Raji (cell line): ENCODE results near the gene SLC35F3.

Source experiments
- POLR2A ChIP-seq: IDR thresholded peaks from 2 replicates; pipeline ENCODE4 v1.6.1; 2011; ENCODE audit warnings: low read depth, low read length, control low read depth; ENCODE audit not compliant: insufficient read depth

SLC35F3 gene

DNA sequence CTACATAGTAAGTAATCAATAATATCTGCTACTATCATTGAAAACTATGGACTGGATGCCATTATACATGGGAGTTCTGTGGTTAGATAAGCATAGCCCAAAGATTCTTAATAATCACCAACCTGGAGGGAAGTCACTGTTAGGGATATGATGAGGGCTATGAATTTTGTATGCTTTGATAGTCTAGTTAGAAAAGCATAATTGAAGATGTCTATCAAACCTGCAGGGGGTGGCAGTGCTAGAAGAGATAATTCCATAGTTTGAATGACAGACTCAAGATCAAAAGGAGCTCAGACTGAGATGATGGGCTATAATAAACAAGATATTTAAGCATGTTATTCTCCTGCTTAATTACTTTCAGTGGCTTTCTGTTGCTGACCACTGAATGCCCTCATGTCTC lies 453.4 kb downstream of the SLC35F3 start:
- TF ChIP-seq POLR2A = no peak

DNA sequence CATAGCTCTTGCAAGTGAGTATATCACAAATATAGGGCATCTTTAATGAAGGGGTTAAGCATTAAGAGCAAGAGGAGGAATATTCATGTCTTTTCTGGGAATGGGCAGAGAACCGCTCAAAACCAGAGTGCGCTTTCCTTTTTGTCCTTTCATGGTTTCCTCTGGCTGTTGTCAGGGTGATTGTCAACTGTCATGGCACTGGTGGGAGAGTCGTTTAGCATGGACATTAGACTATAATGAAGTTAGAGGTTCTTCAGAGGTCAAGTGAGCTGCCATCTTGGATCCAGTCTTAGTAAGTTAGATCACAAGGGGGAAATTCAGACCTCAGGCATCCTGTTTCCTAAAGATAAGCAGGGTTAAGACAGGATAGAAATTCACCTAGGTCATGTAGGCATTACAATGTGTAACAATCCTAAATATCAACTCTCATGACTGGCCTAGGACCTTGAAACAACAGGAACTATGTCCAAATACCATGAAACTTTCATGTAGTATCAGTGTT lies 456.7 kb downstream of the SLC35F3 start:
- no peak for TF ChIP-seq POLR2A

GRCh38 chr1:234362558-234362957 lies 458.1 kb downstream of the SLC35F3 start:
- TF ChIP-seq POLR2A = no peak

DNA sequence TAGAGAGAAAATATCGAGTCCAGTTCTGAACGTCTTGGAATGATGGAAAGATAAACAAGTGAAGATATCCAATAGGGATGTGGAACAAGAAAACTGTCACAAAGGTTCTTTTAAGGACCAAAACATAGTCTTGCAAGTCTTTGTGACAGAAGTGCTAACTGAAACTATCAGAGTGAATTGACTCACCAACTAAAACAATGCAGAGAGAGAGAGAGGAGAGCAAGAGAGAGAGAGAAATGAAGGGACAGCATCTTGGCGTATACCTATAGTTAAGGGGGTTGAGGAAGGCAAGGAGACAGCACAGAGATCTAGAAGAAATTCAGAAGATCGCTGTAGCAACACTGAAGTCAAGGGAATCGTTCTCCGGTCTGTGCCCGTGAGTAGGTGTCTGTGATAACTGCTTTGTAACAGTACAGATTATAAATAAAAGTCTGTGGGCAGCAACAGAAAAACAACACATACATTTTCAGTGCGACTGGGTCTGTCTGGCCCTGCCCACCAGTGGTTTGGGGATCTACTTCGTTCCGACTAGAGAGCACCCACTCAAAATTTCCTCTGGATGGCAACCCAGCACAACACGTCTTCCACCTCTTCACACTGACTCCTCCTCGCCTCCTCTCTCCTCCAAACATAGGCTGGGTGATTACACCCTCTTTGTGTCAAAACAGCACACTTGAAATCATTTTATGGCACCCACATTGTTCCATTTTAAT lies 464.0 kb downstream of the SLC35F3 start:
- no peak for TF ChIP-seq POLR2A

DNA sequence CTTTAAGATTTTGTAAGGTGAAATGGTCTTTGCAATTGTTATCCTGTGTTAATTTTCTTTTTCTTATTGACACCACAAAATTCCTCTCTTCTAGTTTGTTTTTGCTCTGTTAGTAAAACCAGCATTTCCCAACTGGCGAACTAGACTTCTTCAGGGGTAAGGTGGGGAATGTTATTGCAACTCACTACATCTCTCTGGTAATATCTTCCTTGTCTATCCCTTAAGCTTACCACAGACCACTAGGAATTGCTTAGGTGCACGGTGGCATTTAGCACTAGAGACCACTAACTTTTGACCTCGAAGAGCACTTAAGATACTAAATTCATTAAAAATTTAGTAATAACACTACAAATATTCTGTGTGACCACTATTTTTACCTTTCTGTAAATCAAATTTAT lies 464.6 kb downstream of the SLC35F3 start:
- TF ChIP-seq POLR2A = no peak

DNA sequence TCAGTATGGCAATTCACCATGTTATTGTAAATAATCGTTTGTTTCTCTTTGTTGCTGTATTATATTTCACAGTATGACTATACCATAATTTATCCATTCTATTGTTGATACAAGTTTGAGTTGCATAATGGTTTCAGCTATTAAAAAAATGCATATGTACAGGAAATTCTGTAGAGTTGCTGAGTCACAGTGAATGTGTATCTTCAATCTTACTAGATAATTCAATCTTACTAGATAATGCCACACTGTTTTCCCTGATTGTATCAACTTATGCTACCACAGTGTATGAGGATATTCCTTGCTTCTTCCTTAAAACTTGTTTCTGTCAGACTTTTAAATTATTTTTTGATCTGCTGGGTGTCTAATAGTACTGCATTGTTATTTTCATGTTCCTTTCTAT lies 465.3 kb downstream of the SLC35F3 start:
- no peak for TF ChIP-seq POLR2A

DNA sequence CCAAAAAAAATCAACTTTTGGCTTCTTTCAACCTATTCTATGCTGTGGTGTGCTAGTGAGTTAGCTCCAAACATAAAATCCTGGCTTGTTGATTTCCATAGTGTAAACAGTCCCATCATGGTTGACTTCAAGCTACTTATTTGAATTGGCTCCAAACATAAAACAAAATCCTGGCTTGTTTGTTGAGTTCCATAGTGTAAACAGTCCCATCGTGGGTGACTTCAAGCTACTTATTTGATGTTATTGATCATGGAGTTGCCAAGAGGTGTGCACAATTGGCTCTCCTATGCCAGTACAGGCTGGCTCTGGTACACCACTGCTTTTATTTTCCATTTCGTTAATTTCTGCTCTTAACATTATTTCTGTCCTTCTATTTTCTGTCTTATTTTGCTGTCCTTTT lies 466.9 kb downstream of the SLC35F3 start:
- no peak for TF ChIP-seq POLR2A

- no peak for TF ChIP-seq POLR2A
These were observed 467.7 kb downstream of the SLC35F3 start for GRCh38 chr1:234372011-234372757.

GRCh38 chr1:234373064-234373958 lies 468.8 kb downstream of the SLC35F3 start, which contains the start of gene COA6:
COA6 (plus strand) TSS chr1:234373456; CDS start chr1:234373467, 11 bp downstream.
- TF ChIP-seq POLR2A = peak; percentile 96

DNA sequence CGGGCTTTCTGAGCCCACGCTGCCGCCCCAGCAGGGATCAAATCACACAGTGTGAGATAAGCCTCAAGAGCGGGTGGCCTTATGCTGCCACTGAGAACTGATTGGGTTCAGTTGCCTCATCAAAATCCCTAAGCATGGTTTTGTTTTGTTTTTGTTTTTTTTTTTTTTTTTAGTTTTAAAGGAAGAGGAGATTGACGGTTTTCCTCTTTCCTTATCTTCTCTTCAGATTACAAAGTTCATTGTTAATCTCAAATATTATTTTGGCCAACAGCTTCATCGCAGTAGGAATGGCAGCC lies 469.4 kb downstream of the SLC35F3 start:
- TF ChIP-seq POLR2A = no peak
